SH-SY5Y (cell line): ENCODE results near the gene COL1A1.

Experiments
- GATA2 ChIP-seq: IDR thresholded peaks from 2 replicates; pipeline ENCODE4 v1.6.1; 2011; ENCODE audit warnings: mild to moderate bottlenecking, low read depth, low read length
- GATA3 ChIP-seq: IDR thresholded peaks from 2 replicates; pipeline ENCODE4 v1.6.1; 2011; ENCODE audit warnings: low read depth, mild to moderate bottlenecking, low read length, moderate library complexity

- no peak for TF ChIP-seq GATA3
- no peak for TF ChIP-seq GATA2
These were observed 38.8 kb downstream of the COL1A1 start for GRCh38 chr17:50162466-50163254.
